OCI-LY1 (cell line): ENCODE results near the gene FOXS1.

ENCODE experiments used
- H2AFZ ChIP-seq: fragments of 200-600 bp; sonication (generic), shearing (Covaris generic); 2 replicates; pipeline ENCODE4 v1.6.0; 2014; ENCODE audit warnings: antibody characterized with exemption, mild to moderate bottlenecking, low read length
- H3F3A ChIP-seq: fragments of 200-600 bp; sonication (generic), shearing (Covaris generic); 2 replicates; pipeline ENCODE4 v1.6.0; 2014; ENCODE audit warnings: mild to moderate bottlenecking, antibody characterized with exemption, low read length, moderate library complexity; ENCODE audit not compliant: insufficient read depth
- H3K27ac ChIP-seq: fragments of 200-600 bp; sonication (generic); 2 replicates; pipeline ENCODE4 v1.5.1; 2014; ENCODE audit warnings: low read length, mixed run types, mild to moderate bottlenecking, low read depth; ENCODE audit not compliant: poor library complexity, severe bottlenecking
- H3K27me3 ChIP-seq: fragments of 200-600 bp; sonication (generic); 2 replicates; pipeline ENCODE4 v1.6.0; 2014; ENCODE audit warnings: antibody characterized with exemption, mild to moderate bottlenecking, low read length, moderate library complexity; ENCODE audit not compliant: insufficient read depth
- H3K36me3 ChIP-seq: fragments of 200-600 bp; sonication (generic); 2 replicates; pipeline ENCODE4 v1.6.1; 2014; ENCODE audit warnings: mild to moderate bottlenecking, antibody characterized with exemption, low read length, moderate library complexity, mixed read lengths; ENCODE audit not compliant: insufficient read depth
- H3K4me1 ChIP-seq: fragments of 200-600 bp; sonication (generic); 2 replicates; pipeline ENCODE4 v1.5.1; 2014; ENCODE audit warnings: mild to moderate bottlenecking, low read length, moderate library complexity; ENCODE audit not compliant: insufficient read depth, severe bottlenecking
- H3K4me2 ChIP-seq: fragments of 200-600 bp; sonication (generic), shearing (Covaris generic); 2 replicates; pipeline ENCODE4 v1.6.1; 2014; ENCODE audit warnings: low read length
- H3K4me3 ChIP-seq: fragments of 200-600 bp; sonication (generic); 2 replicates; pipeline ENCODE4 v1.5.1; 2014; ENCODE audit warnings: low read length, low read depth, mild to moderate bottlenecking, mixed read lengths; ENCODE audit not compliant: poor library complexity, severe bottlenecking
- H3K79me2 ChIP-seq: fragments of 200-600 bp; shearing (Covaris generic); 2 replicates; pipeline ENCODE4 v1.6.1; 2016; ENCODE audit warnings: mixed run types, low read length, mixed read lengths; ENCODE audit not compliant: insufficient read depth
- H3K9ac ChIP-seq: fragments of 200-600 bp; sonication (generic), shearing (Covaris generic); 2 replicates; pipeline ENCODE4 v1.6.1; 2014; ENCODE audit warnings: mild to moderate bottlenecking, low read length, mixed read lengths
- H3K9me2 ChIP-seq: fragments of 200-600 bp; sonication (generic), shearing (Covaris generic); 2 replicates; pipeline ENCODE4 v1.6.1; 2014; ENCODE audit warnings: low read depth, mild to moderate bottlenecking, low read length, mixed read lengths
- H3K9me3 ChIP-seq: fragments of 200-600 bp; shearing (Covaris generic); 2 replicates; pipeline ENCODE4 v1.6.1; 2014; ENCODE audit warnings: low read length, mixed read lengths
- H4K20me1 ChIP-seq: fragments of 200-600 bp; sonication (generic), shearing (Covaris generic); 2 replicates; pipeline ENCODE4 v1.6.0; 2016; ENCODE audit warnings: mild to moderate bottlenecking, low read length; ENCODE audit not compliant: insufficient read depth
- EZH2 ChIP-seq: fragments of 200-600 bp; sonication (generic), shearing (Covaris generic); IDR thresholded peaks from 2 replicates; pipeline ENCODE4 v1.8.0; 2017; ENCODE audit warnings: borderline replicate concordance, mixed run types, mild to moderate bottlenecking, antibody characterized with exemption, low read length, moderate library complexity, mixed read lengths
- TF ChIP-seq, protein P1 (sequence below): fragments of 200-600 bp; sonication (generic), shearing (Covaris generic); IDR thresholded peaks from 2 replicates; pipeline ENCODE4 v1.5.1; 2017; ENCODE audit warnings: mild to moderate bottlenecking, antibody characterized with exemption, low read length, moderate library complexity, mixed read lengths

FOXS1 gene

DNA sequence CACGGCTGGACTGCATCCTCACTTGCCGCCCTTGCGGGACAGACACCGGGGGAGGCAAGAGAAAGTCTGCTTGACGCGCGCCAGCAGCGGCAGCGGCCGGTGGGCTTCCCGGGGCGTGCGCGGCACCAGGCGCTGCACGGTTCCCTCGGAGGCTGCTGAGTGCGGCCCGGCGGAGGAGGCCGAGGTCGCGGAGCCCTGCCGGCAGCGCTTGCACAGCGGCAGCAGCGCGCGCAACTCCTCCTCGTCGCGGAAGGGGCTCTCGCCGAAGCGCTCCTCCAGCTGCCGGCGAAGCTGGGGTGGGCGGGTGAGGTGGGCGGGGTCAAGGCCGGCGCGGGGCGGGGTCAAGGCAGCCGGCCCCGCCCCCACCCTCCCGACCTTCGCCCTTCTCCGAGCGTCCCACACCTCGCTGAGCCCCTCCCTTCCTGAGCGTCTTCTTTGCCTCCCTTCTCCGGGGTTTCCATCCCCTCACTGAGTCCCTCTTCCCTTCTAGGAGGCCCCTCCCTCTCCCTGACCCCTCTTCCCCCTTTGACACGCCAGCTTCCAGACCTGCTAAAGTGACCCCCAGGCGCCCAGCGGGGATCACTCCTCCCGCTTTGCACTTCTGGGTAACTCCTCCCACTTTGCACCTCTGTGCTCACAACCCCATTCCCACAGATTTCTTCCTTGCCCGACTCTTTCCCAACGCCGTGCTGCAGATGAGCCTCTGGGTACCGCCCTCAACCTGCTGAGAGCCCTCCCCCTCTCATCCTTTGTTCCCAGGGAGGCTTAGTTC, 16.2 kb upstream of the FOXS1 start:
- Histone ChIP-seq H3K27me3 (peaks cover 4% of the 10 kb centered on the region; the same call in 1 of the 2 replicates), H3K79me2 (no peaks in the 10 kb centered on the region), H4K20me1 (no peaks in the 10 kb centered on the region), H3K4me2 (peak overlapping the region; percentile 97), H3K9me3 (no peaks in the 10 kb centered on the region), H3K36me3 (no peaks in the 10 kb centered on the region), H3K4me1 (peaks cover 12% of the 10 kb centered on the region), H3K9me2 (no peaks in the 10 kb centered on the region), H3K4me3 (peak overlapping the region; percentile 65), H2AFZ (0 out of 2 replicates have a peak overlapping the region, but pooled peaks have one; percentile 2), H3F3A (no peaks in the 10 kb centered on the region), H3K27ac (no peak overlapping the region), H3K9ac (peak overlapping the region; percentile 70)
- TF ChIP-seq, protein P1, sequence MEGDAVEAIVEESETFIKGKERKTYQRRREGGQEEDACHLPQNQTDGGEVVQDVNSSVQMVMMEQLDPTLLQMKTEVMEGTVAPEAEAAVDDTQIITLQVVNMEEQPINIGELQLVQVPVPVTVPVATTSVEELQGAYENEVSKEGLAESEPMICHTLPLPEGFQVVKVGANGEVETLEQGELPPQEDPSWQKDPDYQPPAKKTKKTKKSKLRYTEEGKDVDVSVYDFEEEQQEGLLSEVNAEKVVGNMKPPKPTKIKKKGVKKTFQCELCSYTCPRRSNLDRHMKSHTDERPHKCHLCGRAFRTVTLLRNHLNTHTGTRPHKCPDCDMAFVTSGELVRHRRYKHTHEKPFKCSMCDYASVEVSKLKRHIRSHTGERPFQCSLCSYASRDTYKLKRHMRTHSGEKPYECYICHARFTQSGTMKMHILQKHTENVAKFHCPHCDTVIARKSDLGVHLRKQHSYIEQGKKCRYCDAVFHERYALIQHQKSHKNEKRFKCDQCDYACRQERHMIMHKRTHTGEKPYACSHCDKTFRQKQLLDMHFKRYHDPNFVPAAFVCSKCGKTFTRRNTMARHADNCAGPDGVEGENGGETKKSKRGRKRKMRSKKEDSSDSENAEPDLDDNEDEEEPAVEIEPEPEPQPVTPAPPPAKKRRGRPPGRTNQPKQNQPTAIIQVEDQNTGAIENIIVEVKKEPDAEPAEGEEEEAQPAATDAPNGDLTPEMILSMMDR = no peak
- TF ChIP-seq EZH2 = no peak

DNA sequence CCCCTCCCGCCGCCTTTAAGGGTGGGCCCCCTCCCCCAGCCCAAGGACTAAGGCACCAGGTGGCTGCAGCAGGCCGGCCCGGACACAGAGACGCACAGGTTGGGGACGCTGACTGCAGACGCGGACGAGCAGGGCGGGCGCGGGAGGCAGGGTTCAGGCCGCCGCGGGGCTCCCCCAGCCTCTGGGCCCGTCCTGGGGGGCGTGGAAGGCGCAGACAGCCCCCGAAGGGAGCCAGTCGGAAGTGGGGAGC, 15.7 kb upstream of the FOXS1 start:
- Histone ChIP-seq H3K4me3 (peak overlapping the region; percentile 65), H3K79me2 (no peaks in the 10 kb centered on the region), H3F3A (no peaks in the 10 kb centered on the region), H3K36me3 (no peaks in the 10 kb centered on the region), H2AFZ (0 out of 2 replicates have a peak overlapping the region, but pooled peaks have one; percentile 2), H3K4me1 (peaks cover 12% of the 10 kb centered on the region), H3K9ac (peak overlapping the region; percentile 70), H3K27ac (no peak overlapping the region), H4K20me1 (no peaks in the 10 kb centered on the region), H3K27me3 (peaks cover 4% of the 10 kb centered on the region; the same call in 1 of the 2 replicates), H3K4me2 (peak overlapping the region; percentile 97), H3K9me3 (no peaks in the 10 kb centered on the region), H3K9me2 (no peaks in the 10 kb centered on the region)
- TF ChIP-seq, protein P1 = no peak
- no peak for TF ChIP-seq EZH2

DNA sequence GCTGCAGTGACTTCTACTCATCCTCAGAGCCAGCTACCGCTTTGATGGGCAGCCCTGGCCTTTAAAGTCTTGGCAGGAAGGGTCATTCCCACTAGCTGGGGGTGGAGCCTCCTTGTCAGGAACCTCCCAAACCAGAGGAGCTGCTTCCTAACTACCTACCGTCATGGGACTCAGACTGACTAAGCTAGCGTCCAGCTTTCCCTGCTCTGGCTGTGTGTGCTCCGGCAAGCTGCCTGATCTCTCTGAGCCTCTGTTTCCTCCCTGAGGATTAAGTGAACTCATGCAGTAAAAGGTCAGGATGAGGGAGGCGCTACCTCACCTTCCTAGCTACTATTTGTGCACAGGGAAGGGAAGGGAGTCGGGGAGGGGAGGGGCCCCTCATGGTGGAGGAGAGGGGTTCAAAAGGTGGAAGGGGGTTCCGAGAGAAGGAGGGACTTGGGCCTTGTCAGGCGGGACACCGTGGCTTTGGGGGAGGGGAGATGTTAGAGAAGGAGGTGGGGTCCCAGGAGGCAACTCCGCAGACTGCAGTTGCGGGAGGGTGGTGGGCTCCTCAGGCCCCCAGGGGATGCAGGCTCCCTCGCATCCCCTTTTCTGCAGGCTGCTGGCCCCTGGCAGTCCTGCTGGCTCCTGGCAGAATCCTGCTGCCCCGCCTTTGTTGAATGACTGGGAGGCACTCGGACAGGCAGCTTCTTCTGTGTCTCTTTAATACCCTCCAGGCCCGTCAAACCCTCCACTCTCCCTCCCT, 15.2 kb upstream of the FOXS1 start:
- no peaks in the 10 kb centered on the region for H3F3A ChIP-seq
- H2AFZ ChIP-seq = no peak overlapping the region
- no peaks in the 10 kb centered on the region for H3K9me3 ChIP-seq
- H3K4me3 ChIP-seq = peak overlapping the region; percentile 65
- no peaks in the 10 kb centered on the region for H3K79me2 ChIP-seq
- peaks cover 4% of the 10 kb centered on the region; the same call in 1 of the 2 replicates for H3K27me3 ChIP-seq
- no peaks in the 10 kb centered on the region for H3K36me3 ChIP-seq
- no peaks in the 10 kb centered on the region for H4K20me1 ChIP-seq
- no peak overlapping the region for H3K27ac ChIP-seq
- no peaks in the 10 kb centered on the region for H3K9me2 ChIP-seq
- H3K4me1 ChIP-seq = peaks cover 12% of the 10 kb centered on the region
- TF ChIP-seq, protein P1 = no peak
- TF ChIP-seq EZH2 = no peak
- H3K4me2 ChIP-seq = peak overlapping the region; percentile 97
- H3K9ac ChIP-seq = peak overlapping the region; percentile 70
